ENCODE results near the gene HRH1. TPM values are rescaled to one million over a fixed set of nuclear protein-coding genes. Genes with fewer than 3 reads are reported as not detected.
"Not testable (repeated sequence)": the region's sequence is repeated elsewhere in the genome, so short reads cannot be mapped to it uniquely, and the experiment has no call there.

The HRH1 gene
- total RNA-seq, 1 donor from 2014 or later = not detected

GRCh38 chr3:11165476-11165875 lies 11.2 kb downstream of the HRH1 start:
- Mint-ChIP-seq H3K27ac (ENCODE audit: unreplicated experiment) (peak overlapping the region; percentile 87), H3K27me3 (ENCODE audit: unreplicated experiment) (peaks cover 22% of the 10 kb centered on the region)

GRCh38 chr3:11166807-11167400 lies 12.6 kb downstream of the HRH1 start:
- not testable (repeated sequence) for H3K36me3 Mint-ChIP-seq (ENCODE audit: unreplicated experiment); H3K4me3 Mint-ChIP-seq (ENCODE audit: unreplicated experiment); H3K4me1 Mint-ChIP-seq (ENCODE audit: low read depth, unreplicated experiment)
- peak overlapping the region; percentile 87 for H3K27ac Mint-ChIP-seq (ENCODE audit: unreplicated experiment)
- H3K27me3 Mint-ChIP-seq (ENCODE audit: unreplicated experiment) = peaks cover 22% of the 10 kb centered on the region
- peak; percentile 36 for DNase-seq
- H3K9me3 Mint-ChIP-seq (ENCODE audit: unreplicated experiment) = peaks cover 30% of the 10 kb centered on the region

More at GRCh38 chr3:11165476-11165875, 11.2 kb downstream of the HRH1 start:
- TF ChIP-seq, protein P1, sequence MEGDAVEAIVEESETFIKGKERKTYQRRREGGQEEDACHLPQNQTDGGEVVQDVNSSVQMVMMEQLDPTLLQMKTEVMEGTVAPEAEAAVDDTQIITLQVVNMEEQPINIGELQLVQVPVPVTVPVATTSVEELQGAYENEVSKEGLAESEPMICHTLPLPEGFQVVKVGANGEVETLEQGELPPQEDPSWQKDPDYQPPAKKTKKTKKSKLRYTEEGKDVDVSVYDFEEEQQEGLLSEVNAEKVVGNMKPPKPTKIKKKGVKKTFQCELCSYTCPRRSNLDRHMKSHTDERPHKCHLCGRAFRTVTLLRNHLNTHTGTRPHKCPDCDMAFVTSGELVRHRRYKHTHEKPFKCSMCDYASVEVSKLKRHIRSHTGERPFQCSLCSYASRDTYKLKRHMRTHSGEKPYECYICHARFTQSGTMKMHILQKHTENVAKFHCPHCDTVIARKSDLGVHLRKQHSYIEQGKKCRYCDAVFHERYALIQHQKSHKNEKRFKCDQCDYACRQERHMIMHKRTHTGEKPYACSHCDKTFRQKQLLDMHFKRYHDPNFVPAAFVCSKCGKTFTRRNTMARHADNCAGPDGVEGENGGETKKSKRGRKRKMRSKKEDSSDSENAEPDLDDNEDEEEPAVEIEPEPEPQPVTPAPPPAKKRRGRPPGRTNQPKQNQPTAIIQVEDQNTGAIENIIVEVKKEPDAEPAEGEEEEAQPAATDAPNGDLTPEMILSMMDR (IDR thresholded peaks at IDR 0.05; ENCODE audit: partially characterized antibody, unreplicated experiment) = no peak
- Mint-ChIP-seq H3K4me3 (ENCODE audit: unreplicated experiment) (no peak overlapping the region), H3K9me3 (ENCODE audit: unreplicated experiment) (peaks cover 30% of the 10 kb centered on the region), H3K4me1 (ENCODE audit: low read depth, unreplicated experiment) (peaks cover 9% of the 10 kb centered on the region), H3K36me3 (ENCODE audit: unreplicated experiment) (peaks cover 8% of the 10 kb centered on the region)
- DNase-seq = no peak

- Mint-ChIP-seq H3K9me3 (ENCODE audit: unreplicated experiment) (peaks cover 30% of the 10 kb centered on the region), H3K27ac (ENCODE audit: unreplicated experiment) (peak overlapping the region; percentile 86), H3K36me3 (ENCODE audit: unreplicated experiment) (peaks cover 8% of the 10 kb centered on the region), H3K4me3 (ENCODE audit: unreplicated experiment) (no peak overlapping the region), H3K27me3 (ENCODE audit: unreplicated experiment) (peaks cover 22% of the 10 kb centered on the region), H3K4me1 (ENCODE audit: low read depth, unreplicated experiment) (peaks cover 9% of the 10 kb centered on the region)
- no peak for DNase-seq
- TF ChIP-seq, protein P1 (IDR thresholded peaks at IDR 0.05; ENCODE audit: partially characterized antibody, unreplicated experiment) = no peak
Observed at GRCh38 chr3:11167590-11167989, 13.3 kb downstream of the HRH1 start.

DNA sequence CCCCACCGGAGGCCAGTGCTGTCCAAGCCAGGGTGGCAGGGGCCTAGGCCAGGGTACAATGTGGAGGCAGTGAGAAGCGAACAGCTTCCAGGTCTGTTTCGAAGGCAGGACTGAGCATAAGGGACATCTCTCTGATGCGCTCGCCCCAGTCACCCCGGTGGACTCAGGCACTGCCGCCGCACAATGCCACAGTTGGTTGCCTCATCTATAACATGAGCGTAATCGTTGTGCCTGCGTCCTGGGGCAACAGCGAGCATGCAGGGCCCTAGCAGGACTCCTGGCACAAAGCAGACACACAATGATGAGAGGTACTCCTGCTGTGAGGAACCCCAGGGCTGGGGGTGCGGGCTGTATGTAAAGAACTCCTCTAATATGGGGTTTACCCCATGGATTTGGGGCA lies 14.1 kb downstream of the HRH1 start:
- peaks cover 9% of the 10 kb centered on the region for H3K4me1 Mint-ChIP-seq (ENCODE audit: low read depth, unreplicated experiment)
- H3K27me3 Mint-ChIP-seq (ENCODE audit: unreplicated experiment) = peaks cover 22% of the 10 kb centered on the region
- H3K9me3 Mint-ChIP-seq (ENCODE audit: unreplicated experiment) = peaks cover 27% of the 10 kb centered on the region
- H3K27ac Mint-ChIP-seq (ENCODE audit: unreplicated experiment) = no peak overlapping the region
- no peak overlapping the region for H3K4me3 Mint-ChIP-seq (ENCODE audit: unreplicated experiment)
- H3K36me3 Mint-ChIP-seq (ENCODE audit: unreplicated experiment) = peaks cover 8% of the 10 kb centered on the region
- TF ChIP-seq, protein P1 (IDR thresholded peaks at IDR 0.05; ENCODE audit: partially characterized antibody, unreplicated experiment) = no peak
- no peak for DNase-seq

- TF ChIP-seq, protein P1 (IDR thresholded peaks at IDR 0.05; ENCODE audit: partially characterized antibody, unreplicated experiment) = no peak
- peaks cover 22% of the 10 kb centered on the region for H3K27me3 Mint-ChIP-seq (ENCODE audit: unreplicated experiment)
- no peak overlapping the region for H3K4me3 Mint-ChIP-seq (ENCODE audit: unreplicated experiment)
- H3K9me3 Mint-ChIP-seq (ENCODE audit: unreplicated experiment) = peaks cover 27% of the 10 kb centered on the region
- H3K36me3 Mint-ChIP-seq (ENCODE audit: unreplicated experiment) = peaks cover 8% of the 10 kb centered on the region
- DNase-seq = no peak
- peaks cover 9% of the 10 kb centered on the region for H3K4me1 Mint-ChIP-seq (ENCODE audit: low read depth, unreplicated experiment)
- H3K27ac Mint-ChIP-seq (ENCODE audit: unreplicated experiment) = no peak overlapping the region
Observed at GRCh38 chr3:11168881-11169805, 14.8 kb downstream of the HRH1 start.

Data from glutamatergic neuron (in vitro differentiated cells).